Measurements from ENCODE around the gene ITGA11. TPM values are rescaled to one million over a fixed set of nuclear protein-coding genes. Genes with fewer than 3 reads are reported as not detected.

Gene ITGA11
- total and polyA plus RNA-seq, 2 experiments from 2014 or later: 0.03 to 0.40 TPM

GRCh38 chr15:68412218-68412617 is 19.7 kb downstream of the ITGA11 start:
- H3K4me3 ChIP-seq: no peak overlapping the region
- no peaks in the 10 kb centered on the region for H3K4me1 ChIP-seq (ENCODE audit: insufficient read depth)
- no peaks in the 10 kb centered on the region for H3K9me3 Mint-ChIP-seq
- DNase-seq (ENCODE audit: low spot score) (no peak), ATAC-seq (no peak)
- H3F3A ChIP-seq (replicated peaks; ENCODE audit: low read depth): no peaks in the 10 kb centered on the region
- H3K4me2 ChIP-seq: no peak overlapping the region
- no peaks in the 10 kb centered on the region for H3K4me1 Mint-ChIP-seq
- H3K79me2 ChIP-seq (replicated peaks; ENCODE audit: insufficient read depth): no peaks in the 10 kb centered on the region
- H3K27me3 ChIP-seq (ENCODE audit: insufficient read depth): no peaks in the 10 kb centered on the region
- H3K36me3 ChIP-seq (ENCODE audit: insufficient read depth): no peaks in the 10 kb centered on the region
- peaks cover 8% of the 10 kb centered on the region for H3K27me3 Mint-ChIP-seq (ENCODE audit: insufficient read depth, low read depth, poor library complexity)
- TF ChIP-seq STAT1 (IDR thresholded peaks at IDR 0.05; ENCODE audit: unreplicated experiment): no peak
- no peak for TF ChIP-seq EZH2phosphoT487 (IDR thresholded peaks at IDR 0.05; ENCODE audit: unreplicated experiment)
- no peak for TF ChIP-seq POLR2AphosphoS5 (IDR thresholded peaks at IDR 0.05; ENCODE audit: low read depth)
- TF ChIP-seq ZNF114 (CRISPR knock-in tag; IDR thresholded peaks at IDR 0.05): no peak
- no peak for TF ChIP-seq CTCF (conservative IDR thresholded peaks at IDR 0.05; ENCODE audit: low read depth in 2 of 2)
- no peak for TF ChIP-seq EZH2 (IDR thresholded peaks at IDR 0.05; ENCODE audit: low read depth, unreplicated experiment)
- no peak for TF ChIP-seq ZNF331 (CRISPR knock-in tag; IDR thresholded peaks at IDR 0.05; ENCODE audit: low read depth)
- TF ChIP-seq ZNF462 (CRISPR knock-in tag; IDR thresholded peaks at IDR 0.05): no peak
- TF ChIP-seq NANOG (IDR thresholded peaks at IDR 0.05; ENCODE audit: borderline replicate concordance): no peak
- no peak for TF ChIP-seq JUNB (IDR thresholded peaks at IDR 0.05; ENCODE audit: unreplicated experiment)
- no peak overlapping the region for H2AFZ ChIP-seq
- H3K27ac ChIP-seq (ENCODE audit: low read depth): no peak overlapping the region
- no peak overlapping the region for H3K27ac Mint-ChIP-seq
- H4K20me1 ChIP-seq (replicated peaks; ENCODE audit: insufficient read depth): no peaks in the 10 kb centered on the region
- H3K36me3 Mint-ChIP-seq (ENCODE audit: low read depth): no peaks in the 10 kb centered on the region
- H3K9me2 ChIP-seq (ENCODE audit: insufficient read depth): 0 out of 2 replicates have a peak, but pooled peaks cover 4% of the 10 kb centered on the region
- H3K4me3 Mint-ChIP-seq: no peak overlapping the region

All from GM23338 (cell line).